HepG2 (cell line): ENCODE measurements around the gene RETREG2. TPM values are rescaled to one million over a fixed set of nuclear protein-coding genes. Genes with fewer than 3 reads are reported as not detected.

ENCODE experiments used
- AGO1 ChIP-seq: fragments of 200-400 bp; formaldehyde crosslinking; IDR thresholded peaks from 2 replicates; pipeline ENCODE4 v1.6.1; 2017; ENCODE audit warnings: mild to moderate bottlenecking, low read depth, low read length, moderate library complexity; ENCODE audit not compliant: poor library complexity, severe bottlenecking
- ARNT2 ChIP-seq: sonication (generic); formaldehyde crosslinking; IDR thresholded peaks from 2 replicates; pipeline ENCODE4 v1.8.0; 2022; ENCODE audit warnings: mild to moderate bottlenecking, low read depth, missing genetic modification reagents, moderate library complexity
- CSRNP1 ChIP-seq: sonication (generic); formaldehyde crosslinking; IDR thresholded peaks from 2 replicates; pipeline ENCODE4 v1.8.1; 2023; ENCODE audit warnings: mild to moderate bottlenecking, missing genetic modification reagents
- EED ChIP-seq: sonication (generic); formaldehyde crosslinking; IDR thresholded peaks from 2 replicates; pipeline ENCODE4 v1.5.0; 2020; ENCODE audit warnings: mild to moderate bottlenecking, missing genetic modification reagents
- EP300 ChIP-seq, 3 experiments: sonication (generic) in 1 of 3; formaldehyde crosslinking in 1 of 3; IDR thresholded peaks; 2 replicates each; pipeline versions ENCODE4 v1.5.1 to v1.6.1; 2011 to 2020; ENCODE audit warnings: low read depth in 2 of 3, low read length in 2 of 3, borderline replicate concordance in 1 of 3, improper control_type of control experiment in 1 of 3, mild to moderate bottlenecking in 1 of 3, missing genetic modification reagents in 1 of 3, moderate library complexity in 1 of 3
- ETS1 ChIP-seq: sonication (generic); formaldehyde crosslinking; IDR thresholded peaks from 2 replicates; pipeline ENCODE4 v1.4.0; 2020; ENCODE audit warnings: missing genetic modification reagents
- MTF1 ChIP-seq: sonication (generic); formaldehyde crosslinking; IDR thresholded peaks from 2 replicates; pipeline ENCODE4 v1.5.0; 2020; ENCODE audit warnings: missing genetic modification reagents
- NR2F6 ChIP-seq, 2 experiments: IDR thresholded peaks; 2 replicates each; pipeline ENCODE4 v1.6.1; 2016; ENCODE audit warnings: antibody characterized with exemption in 1 of 2, mild to moderate bottlenecking in 1 of 2
- SP4 ChIP-seq: sonication (generic); formaldehyde crosslinking; IDR thresholded peaks from 2 replicates; pipeline ENCODE4 v1.8.1; 2023; ENCODE audit warnings: mild to moderate bottlenecking, missing genetic modification reagents
- SRSF1 ChIP-seq: fragments of 200-400 bp; formaldehyde crosslinking; optimal IDR thresholded peaks from 2 replicates; pipeline ENCODE3; 2017; ENCODE audit warnings: mild to moderate bottlenecking, low read depth, low read length, moderate library complexity
- ZBTB20 ChIP-seq: sonication (generic); formaldehyde crosslinking; IDR thresholded peaks from 2 replicates; pipeline ENCODE4 v1.8.1; 2023; ENCODE audit warnings: missing genetic modification reagents, low read depth, mild to moderate bottlenecking, borderline replicate concordance
- ZBTB7B ChIP-seq: sonication (generic); formaldehyde crosslinking; IDR thresholded peaks from 2 replicates; pipeline ENCODE4 v1.4.0; 2020; ENCODE audit warnings: missing genetic modification reagents
- ZNF232 ChIP-seq: sonication (generic); formaldehyde crosslinking; IDR thresholded peaks from 2 replicates; pipeline ENCODE4 v1.4.0; 2020; ENCODE audit warnings: missing genetic modification reagents, borderline replicate concordance
- ZNF34 ChIP-seq: sonication (generic); formaldehyde crosslinking; IDR thresholded peaks from 2 replicates; pipeline ENCODE4 v1.4.0; 2020; ENCODE audit warnings: mild to moderate bottlenecking, missing genetic modification reagents, borderline replicate concordance
- ZNF362 ChIP-seq: sonication (generic); formaldehyde crosslinking; IDR thresholded peaks from 2 replicates; pipeline ENCODE4 v1.4.0; 2020; ENCODE audit warnings: missing genetic modification reagents, mild to moderate bottlenecking, borderline replicate concordance
- ZNF614 ChIP-seq: IDR thresholded peaks from 2 replicates; pipeline ENCODE4 v1.6.1; 2018; ENCODE audit warnings: missing biosample characterization, missing genetic modification reagents, inconsistent platforms, borderline replicate concordance
- ZNF703 ChIP-seq: sonication (generic); formaldehyde crosslinking; IDR thresholded peaks from 2 replicates; pipeline ENCODE4 v1.5.1; 2020; ENCODE audit warnings: missing genetic modification reagents, mild to moderate bottlenecking, moderate library complexity, borderline replicate concordance
- polyA plus RNA-seq, 8 experiments: library from polyadenylated mRNA; depleted of rRNA in 3 of 8; stranded (reverse) in 7 of 8; unstranded in 1 of 8; fragments of >200 nt; fragmentation: Illumina TruSeq in 4 of 8; extraction: Trizol in 4 of 8; gene quantifications; 2 replicates each; pipeline versions ENCODE4 v1.2.1 to v1.2.3, GENCODE V29; 2011 to 2016; ENCODE audit warnings: low read depth in 4 of 8, missing spikeins in 1 of 8, mixed read lengths in 1 of 8; ENCODE audit not compliant: insufficient read depth in 1 of 8
- total RNA-seq, 5 experiments: library from RNA; depleted of rRNA; stranded (reverse); fragments of >200 nt; fragmentation: Illumina TruSeq; extraction: Trizol; gene quantifications; 2 replicates each; pipeline ENCODE4 v1.2.3, GENCODE V29; 2016; ENCODE audit warnings: low read depth in 1 of 5
- TF ChIP-seq, protein P1 (sequence below): sonication (generic); formaldehyde crosslinking; IDR thresholded peaks from 2 replicates; pipeline ENCODE4 v1.5.1; 2020; ENCODE audit warnings: missing genetic modification reagents, mild to moderate bottlenecking, borderline replicate concordance
- TF ChIP-seq, protein P2 (sequence below): sonication (generic); formaldehyde crosslinking; IDR thresholded peaks from 2 replicates; pipeline ENCODE4 v1.5.0; 2020; ENCODE audit warnings: missing genetic modification reagents, mild to moderate bottlenecking, borderline replicate concordance

The RETREG2 gene
- total and polyA plus RNA-seq, 2 of the 13 experiments (the other 11 are each of a cell fraction or from before 2014, with no cell fraction given) = 86.0 to 134 TPM

- TF ChIP-seq CSRNP1 (CRISPR knock-in tag) (peak; percentile 81; the same call in 1 of the 2 replicates), SRSF1 (peak; percentile 34), MTF1 (CRISPR knock-in tag) (no peak), ZNF34 (CRISPR knock-in tag) (peak; percentile 31), ZBTB7B (CRISPR knock-in tag) (peak; percentile 61; the same call in 1 of the 2 replicates), ETS1 (CRISPR knock-in tag) (0 out of 2 replicates have a peak, but pooled peaks have one; percentile 24), ZBTB20 (CRISPR knock-in tag) (peak; percentile 79), ZNF362 (CRISPR knock-in tag) (no peak), AGO1 (peak; percentile 4), ZNF232 (CRISPR knock-in tag) (peak; percentile 68; the same call in 1 of the 2 replicates), SP4 (CRISPR knock-in tag) (peak; percentile 100), ZNF614 (peak; percentile 43; the same call in 1 of the 2 replicates), EP300 (IDR thresholded peaks at IDR 0.05; ENCODE audit: low read depth in 2 of 2, low read length in 2 of 2) (peak; percentile 20 to 21; a peak in 3 of 4 replicates), EP300 (CRISPR knock-in tag; IDR thresholded peaks at IDR 0.05; ENCODE audit: borderline replicate concordance) (no peak), ARNT2 (peak; percentile 19; the same call in 1 of the 2 replicates), EED (no peak; the same call in 1 of the 2 replicates), ZNF703 (no peak), NR2F6 (IDR thresholded peaks at IDR 0.05) (peak; percentile 25; the same call in 1 of the 2 replicates), NR2F6 (CRISPR knock-in tag; IDR thresholded peaks at IDR 0.05) (peak; percentile 38; the same call in 1 of the 2 replicates)
- TF ChIP-seq, protein P1, sequence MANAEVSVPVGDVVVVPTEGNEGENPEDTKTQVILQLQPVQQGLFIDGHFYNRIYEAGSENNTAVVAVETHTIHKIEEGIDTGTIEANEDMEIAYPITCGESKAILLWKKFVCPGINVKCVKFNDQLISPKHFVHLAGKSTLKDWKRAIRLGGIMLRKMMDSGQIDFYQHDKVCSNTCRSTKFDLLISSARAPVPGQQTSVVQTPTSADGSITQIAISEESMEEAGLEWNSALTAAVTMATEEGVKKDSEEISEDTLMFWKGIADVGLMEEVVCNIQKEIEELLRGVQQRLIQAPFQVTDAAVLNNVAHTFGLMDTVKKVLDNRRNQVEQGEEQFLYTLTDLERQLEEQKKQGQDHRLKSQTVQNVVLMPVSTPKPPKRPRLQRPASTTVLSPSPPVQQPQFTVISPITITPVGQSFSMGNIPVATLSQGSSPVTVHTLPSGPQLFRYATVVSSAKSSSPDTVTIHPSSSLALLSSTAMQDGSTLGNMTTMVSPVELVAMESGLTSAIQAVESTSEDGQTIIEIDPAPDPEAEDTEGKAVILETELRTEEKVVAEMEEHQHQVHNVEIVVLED = peak; percentile 93
- TF ChIP-seq, protein P2, sequence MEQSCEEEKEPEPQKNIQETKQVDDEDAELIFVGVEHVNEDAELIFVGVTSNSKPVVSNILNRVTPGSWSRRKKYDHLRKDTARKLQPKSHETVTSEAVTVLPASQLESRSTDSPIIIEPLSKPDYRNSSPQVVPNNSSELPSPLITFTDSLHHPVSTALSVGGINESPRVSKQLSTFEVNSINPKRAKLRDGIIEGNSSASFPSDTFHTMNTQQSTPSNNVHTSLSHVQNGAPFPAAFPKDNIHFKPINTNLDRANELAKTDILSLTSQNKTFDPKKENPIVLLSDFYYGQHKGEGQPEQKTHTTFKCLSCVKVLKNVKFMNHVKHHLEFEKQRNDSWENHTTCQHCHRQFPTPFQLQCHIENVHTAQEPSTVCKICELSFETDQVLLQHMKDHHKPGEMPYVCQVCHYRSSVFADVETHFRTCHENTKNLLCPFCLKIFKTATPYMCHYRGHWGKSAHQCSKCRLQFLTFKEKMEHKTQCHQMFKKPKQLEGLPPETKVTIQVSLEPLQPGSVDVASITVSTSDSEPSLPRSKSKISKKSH (CRISPR knock-in tag) = peak; percentile 90; the same call in 1 of the 2 replicates
Measured at GRCh38 chr2:219229305-219230058, 51.4 kb downstream of the RETREG2 start, which contains the start of the genes ANKZF1 and ATG9A (continued).
